Mesodermal cell (in vitro differentiated cells): ENCODE results near the gene PGM2.

Experiments
- H3K27ac ChIP-seq: 2 replicates; pipeline ENCODE4 v1.7.0; 2013; ENCODE audit warnings: mild to moderate bottlenecking, low read depth, low read length, moderate library complexity; ENCODE audit not compliant: severe bottlenecking
- H3K36me3 ChIP-seq: 2 replicates; pipeline ENCODE4 v1.7.1; 2013; ENCODE audit warnings: mild to moderate bottlenecking, low read length, moderate library complexity; ENCODE audit not compliant: control insufficient read depth, insufficient read depth
- H3K4me1 ChIP-seq: one replicate; pipeline ENCODE4 v1.7.1; 2013; ENCODE audit warnings: mild to moderate bottlenecking, low read length; ENCODE audit not compliant: insufficient read depth, control insufficient read depth, poor library complexity, severe bottlenecking
- H3K4me3 ChIP-seq: 2 replicates; pipeline ENCODE4 v1.7.0; 2013; ENCODE audit warnings: low read length, control low read depth, mild to moderate bottlenecking; ENCODE audit not compliant: insufficient read depth, poor library complexity, severe bottlenecking; ENCODE audit errors: extremely low read depth
- H3K9me3 ChIP-seq: 2 replicates; pipeline ENCODE4 v1.7.1; 2013; ENCODE audit warnings: mild to moderate bottlenecking, low read length, moderate library complexity; ENCODE audit not compliant: control insufficient read depth
- WGBS, 2 experiments: methylation state at CpG; one replicate each; pipeline ENCODE4 v1.1.5; 2013; ENCODE audit warnings: missing lambda C conversion rate in 2 of 2; ENCODE audit not compliant: insufficient coverage in 2 of 2; 5-methylcytosine and 5-hydroxymethylcytosine counted together

The PGM2 gene

DNA sequence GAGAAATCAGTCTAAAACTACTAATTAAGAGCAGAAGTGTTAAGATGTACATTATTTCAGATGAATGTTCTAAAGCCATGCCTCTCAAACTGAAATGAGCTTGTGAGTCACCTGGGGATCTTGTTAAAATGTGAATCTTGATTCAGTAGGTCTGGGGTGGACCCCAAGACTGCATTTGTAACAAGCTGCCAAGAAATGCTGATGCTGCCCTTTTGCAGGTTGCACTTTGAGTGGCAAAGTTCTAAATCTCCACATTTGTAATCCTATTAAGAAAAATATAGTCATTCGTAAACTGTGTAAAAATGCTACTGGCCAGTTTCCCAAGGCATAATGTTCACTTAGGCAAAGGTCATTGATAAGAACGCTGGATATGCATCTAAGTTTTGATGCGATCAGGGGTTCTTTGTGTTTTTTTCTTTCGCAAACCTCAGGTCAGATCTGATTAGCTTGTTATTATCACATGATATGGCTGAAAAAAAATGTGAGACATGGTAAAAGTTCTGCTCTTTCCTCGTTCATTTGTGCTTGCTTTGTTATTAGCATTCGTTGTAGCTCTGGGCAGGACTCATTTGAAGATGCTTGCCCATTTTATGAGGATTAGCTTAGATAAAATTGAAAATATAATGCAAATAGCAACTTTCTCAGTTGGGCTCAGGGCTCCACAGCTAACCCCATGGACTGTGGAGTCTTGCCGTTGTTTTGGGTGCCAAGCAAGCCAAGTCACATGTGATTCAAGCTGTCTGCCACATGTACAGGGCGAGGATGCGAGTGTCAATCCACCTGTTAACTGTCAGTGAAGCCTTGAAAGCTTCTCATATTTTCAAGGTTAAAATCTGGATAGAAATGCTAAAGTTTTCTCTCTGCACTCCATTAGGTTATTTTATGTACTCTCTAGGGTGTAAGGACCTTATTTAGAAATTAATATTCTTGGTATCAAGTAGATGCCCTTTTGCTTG is 76.5 kb downstream of the PGM2 start:
- no peaks in the 10 kb centered on the region for H3K36me3 ChIP-seq
- WGBS, 2 experiments: 91 to 95% methylated on average over 6 to 7 of the region's 9 CpGs
- H3K9me3 ChIP-seq: no peaks in the 10 kb centered on the region
- H3K4me3 ChIP-seq: no peak overlapping the region
- no peaks in the 10 kb centered on the region for H3K4me1 ChIP-seq
- no peak overlapping the region for H3K27ac ChIP-seq

DNA sequence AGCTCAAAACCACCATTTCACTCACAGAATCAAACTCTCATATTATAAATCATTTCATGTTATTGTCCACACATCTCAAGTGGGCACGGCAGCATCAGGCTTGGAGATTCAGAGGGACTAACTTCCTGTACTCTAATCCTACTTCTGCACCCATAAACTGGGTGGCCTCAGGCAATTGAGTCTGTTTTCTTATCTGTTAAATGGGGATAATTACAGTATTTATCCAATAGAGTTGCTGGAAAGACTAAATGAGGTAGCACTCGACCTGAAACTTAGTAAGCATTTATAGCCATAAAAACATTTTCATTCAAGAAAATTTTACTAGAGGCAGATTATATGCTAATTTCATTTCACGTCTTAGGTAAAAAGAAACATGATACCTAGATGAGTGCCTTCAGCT is 77.4 kb downstream of the PGM2 start:
- no peak overlapping the region for H3K27ac ChIP-seq
- no peaks in the 10 kb centered on the region for H3K36me3 ChIP-seq
- no peaks in the 10 kb centered on the region for H3K4me1 ChIP-seq
- H3K9me3 ChIP-seq: no peaks in the 10 kb centered on the region
- WGBS, 2 experiments: 92 to 100% methylated on average over 1 to 2 of the region's 3 CpGs
- no peak overlapping the region for H3K4me3 ChIP-seq

- Histone ChIP-seq H3K4me1 (no peaks in the 10 kb centered on the region), H3K27ac (no peak overlapping the region), H3K36me3 (no peaks in the 10 kb centered on the region), H3K4me3 (no peak overlapping the region), H3K9me3 (no peaks in the 10 kb centered on the region)
- 88 to 100% methylated on average over 1 of the region's 3 CpGs for WGBS, 2 experiments
These were observed 78.3 kb downstream of the PGM2 start for GRCh38 chr4:37904824-37905223.

- H3K27ac ChIP-seq: no peak overlapping the region
- WGBS, 2 experiments: 84 to 85% methylated on average over 7 of the region's 7 CpGs
- H3K9me3 ChIP-seq: no peaks in the 10 kb centered on the region
- no peaks in the 10 kb centered on the region for H3K36me3 ChIP-seq
- no peak overlapping the region for H3K4me3 ChIP-seq
- no peaks in the 10 kb centered on the region for H3K4me1 ChIP-seq
These were observed 79.2 kb downstream of the PGM2 start for GRCh38 chr4:37905533-37906169.

DNA sequence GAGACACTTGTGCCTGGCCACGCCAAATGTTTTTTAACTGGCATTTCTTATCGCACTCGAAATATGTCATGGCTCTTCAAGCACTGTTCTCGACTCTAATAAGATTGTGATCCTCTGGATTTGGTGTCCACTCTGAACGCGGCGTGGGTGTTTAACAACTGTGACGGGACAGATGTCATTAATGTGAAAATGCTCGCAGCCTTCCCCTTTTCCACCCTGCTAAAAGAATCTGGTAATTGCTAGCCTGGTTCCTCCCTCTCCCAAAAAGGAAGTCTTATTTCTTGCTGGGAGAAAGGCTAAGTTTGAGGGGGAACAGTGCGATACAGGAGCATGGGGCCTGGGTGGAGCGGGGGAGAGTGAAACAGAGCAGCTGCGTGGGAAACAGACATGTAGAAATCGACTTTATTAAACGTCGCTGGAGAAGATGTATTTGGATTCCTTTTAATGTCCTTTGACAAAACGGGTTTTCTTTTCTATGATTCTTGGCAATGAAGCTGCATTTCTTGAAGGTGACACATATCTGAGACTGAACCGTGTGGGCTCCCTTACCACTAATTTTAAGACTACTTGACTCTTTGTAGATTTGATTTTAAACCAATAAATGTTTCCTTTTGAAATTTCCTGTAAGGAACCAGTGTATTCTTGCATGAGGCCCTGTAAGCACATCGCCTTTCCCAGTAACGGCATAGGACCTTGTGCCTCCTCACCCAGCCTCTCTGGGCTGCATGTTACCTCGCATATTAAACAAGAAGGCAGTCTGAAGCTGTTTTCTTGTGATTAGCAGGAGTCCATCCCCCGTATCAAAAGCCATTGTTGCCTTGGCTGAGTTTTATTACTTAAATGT is 82.2 kb downstream of the PGM2 start:
- Histone ChIP-seq H3K36me3 (no peaks in the 10 kb centered on the region), H3K4me3 (no peak overlapping the region), H3K27ac (no peak overlapping the region), H3K4me1 (no peaks in the 10 kb centered on the region), H3K9me3 (no peaks in the 10 kb centered on the region)
- 89 to 92% methylated on average over 16 to 19 of the region's 21 CpGs for WGBS, 2 experiments

GRCh38 chr4:37909332-37910090 is 83.0 kb downstream of the PGM2 start:
- Histone ChIP-seq H3K9me3 (no peaks in the 10 kb centered on the region), H3K4me1 (no peaks in the 10 kb centered on the region), H3K27ac (no peak overlapping the region), H3K36me3 (no peaks in the 10 kb centered on the region), H3K4me3 (no peak overlapping the region)
- 74 to 90% methylated on average over 4 of the region's 8 CpGs for WGBS, 2 experiments

DNA sequence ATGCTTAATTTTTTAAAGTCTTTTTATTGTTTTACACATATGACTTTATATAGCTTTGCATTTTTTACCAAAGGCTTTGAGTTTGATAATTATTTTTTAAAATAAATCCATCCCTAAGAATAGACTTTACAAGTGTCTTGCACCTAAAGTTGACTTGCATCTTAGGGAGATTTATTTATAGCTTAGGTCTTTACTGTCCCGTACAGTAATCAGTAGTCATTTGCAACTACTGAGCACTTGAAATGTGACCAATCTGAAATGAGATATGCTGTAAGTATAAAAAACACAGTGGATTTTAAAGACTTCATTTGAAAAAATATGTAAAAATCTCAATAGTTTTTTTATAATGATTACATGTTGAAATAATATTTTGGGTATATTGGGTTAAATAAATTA is 83.6 kb downstream of the PGM2 start:
- H3K9me3 ChIP-seq: no peaks in the 10 kb centered on the region
- no peaks in the 10 kb centered on the region for H3K4me1 ChIP-seq
- no peak overlapping the region for H3K4me3 ChIP-seq
- WGBS, 2 experiments: 100% methylated on average over 1 of the region's 1 CpG; no CpG with 5 or more reads in 1 of the 2 experiments
- H3K27ac ChIP-seq: no peak overlapping the region
- H3K36me3 ChIP-seq: no peaks in the 10 kb centered on the region
